ENCODE measurements around the gene CAMK2B.
A peak's percentile ranks its signal among the peaks of the same experiment; 100 is the strongest.
"Not testable (repeated sequence)": the region's sequence is repeated elsewhere in the genome, so short reads cannot be mapped to it uniquely, and the experiment has no call there.

Gene CAMK2B

DNA sequence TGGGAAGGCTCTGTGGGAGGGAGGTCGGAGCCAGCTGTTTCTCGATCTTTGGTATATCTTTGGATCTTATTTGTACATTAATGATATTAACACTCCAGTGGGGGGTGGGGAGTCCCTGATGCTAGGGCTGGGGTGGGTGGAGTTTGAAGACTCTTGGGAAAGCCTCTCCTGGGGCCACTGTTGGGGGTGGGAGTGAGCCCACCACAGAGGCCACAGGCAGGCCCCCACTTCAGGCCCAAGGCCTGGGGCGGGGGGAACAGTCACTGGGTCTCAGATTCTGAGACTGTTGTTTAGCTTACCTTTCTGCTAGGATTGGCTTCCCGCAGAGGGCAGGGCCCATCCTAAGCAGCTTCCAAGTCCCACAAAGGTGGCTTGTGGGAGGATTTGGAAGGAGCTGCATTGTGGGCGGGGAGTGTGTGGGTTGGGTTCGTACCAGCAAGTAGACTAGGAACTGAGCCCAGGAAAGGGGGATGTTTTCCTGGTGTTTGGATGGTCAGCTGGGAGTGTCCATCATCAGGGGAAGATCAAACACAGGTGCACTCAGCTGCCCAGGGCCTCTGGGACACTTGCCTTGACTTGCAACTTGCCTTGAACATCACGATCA lies 112.7 kb downstream of the CAMK2B start:
- no peak for DNase-seq

DNA sequence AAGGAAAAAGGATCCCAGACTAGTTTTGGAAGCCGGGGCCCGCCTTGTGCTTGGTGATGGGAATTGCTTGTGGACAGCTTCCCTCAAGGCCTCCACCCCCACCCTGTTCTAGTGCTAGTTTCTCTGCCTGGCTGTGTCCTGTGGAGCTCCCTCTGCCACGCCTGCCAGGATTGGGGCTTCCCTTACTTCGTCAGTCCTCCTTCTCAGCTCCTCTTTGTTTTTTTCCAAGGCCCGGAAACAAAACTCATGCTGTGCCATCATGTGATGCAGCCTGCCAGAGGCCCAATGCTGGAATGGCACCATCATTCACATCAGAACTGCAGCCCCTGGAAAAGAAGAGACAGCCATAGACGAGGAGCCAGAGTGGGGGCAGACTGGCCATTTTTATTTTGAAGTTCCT lies 113.4 kb downstream of the CAMK2B start:
- DNase-seq = no peak

GRCh38 chr7:44211126-44211675 lies 114.2 kb downstream of the CAMK2B start:
- DNase-seq = no peak

DNA sequence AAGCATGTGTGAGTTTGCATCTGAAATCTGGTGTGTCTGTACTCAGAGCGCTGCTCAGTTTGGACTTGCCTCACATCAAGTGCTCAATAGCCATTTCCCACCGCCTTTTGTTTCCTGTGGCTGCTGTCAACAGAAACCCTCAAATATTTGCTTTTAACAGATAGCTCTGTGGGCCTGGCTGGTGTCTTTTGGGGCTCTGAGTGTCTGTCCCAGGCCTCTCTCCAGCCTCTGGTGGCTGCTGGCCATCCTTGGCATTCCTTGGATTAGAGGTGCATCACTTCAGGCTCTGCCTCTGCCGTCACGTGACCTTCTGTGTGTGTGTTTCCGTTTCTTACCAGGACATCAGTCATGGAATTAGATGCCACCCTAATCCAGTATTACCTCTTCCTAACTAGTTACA lies 115.3 kb downstream of the CAMK2B start:
- no peak for DNase-seq

GRCh38 chr7:44208085-44208484 lies 117.3 kb downstream of the CAMK2B start:
- DNase-seq = no peak

- no peak for DNase-seq
Observed at GRCh38 chr7:44206008-44206407, 119.4 kb downstream of the CAMK2B start.

DNA sequence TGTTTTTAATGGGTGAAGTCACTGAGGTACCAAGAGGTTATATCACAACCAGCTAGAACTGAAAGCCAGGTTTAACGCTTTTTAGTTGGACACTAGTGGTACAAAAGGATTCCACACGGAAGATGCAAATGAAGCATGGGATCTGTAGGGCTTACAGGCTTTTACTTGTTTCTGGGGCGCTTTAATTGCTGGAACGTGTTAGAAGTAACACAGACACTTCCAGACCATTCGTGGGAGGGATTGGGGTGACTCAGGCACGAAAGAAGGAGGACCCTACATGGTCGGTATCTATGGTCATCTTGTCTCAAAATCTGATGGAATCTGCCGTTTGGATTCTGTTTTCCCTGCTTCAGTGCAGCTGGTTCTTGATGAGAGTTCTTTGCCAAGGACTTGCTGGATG lies 123.6 kb downstream of the CAMK2B start:
- no peak for DNase-seq

- DNase-seq = peak; percentile 79 to 92 (median 88)
Observed at GRCh38 chr7:44200699-44201461, 124.5 kb downstream of the CAMK2B start, which contains the start of gene YKT6. Gene YKT6 (plus strand): TSS chr7:44200978. CDS start chr7:44201136, 158 bp downstream.

- not testable (repeated sequence) for DNase-seq
Observed at GRCh38 chr7:44200163-44200562, 125.2 kb downstream of the CAMK2B start.

GRCh38 chr7:44197474-44197873 lies 127.9 kb downstream of the CAMK2B start:
- no peak for DNase-seq

- DNase-seq = no peak
Observed at GRCh38 chr7:44196450-44196872, 128.9 kb downstream of the CAMK2B start.

- no peak for DNase-seq
Observed at GRCh38 chr7:44195889-44196288, 129.5 kb downstream of the CAMK2B start.

DNA sequence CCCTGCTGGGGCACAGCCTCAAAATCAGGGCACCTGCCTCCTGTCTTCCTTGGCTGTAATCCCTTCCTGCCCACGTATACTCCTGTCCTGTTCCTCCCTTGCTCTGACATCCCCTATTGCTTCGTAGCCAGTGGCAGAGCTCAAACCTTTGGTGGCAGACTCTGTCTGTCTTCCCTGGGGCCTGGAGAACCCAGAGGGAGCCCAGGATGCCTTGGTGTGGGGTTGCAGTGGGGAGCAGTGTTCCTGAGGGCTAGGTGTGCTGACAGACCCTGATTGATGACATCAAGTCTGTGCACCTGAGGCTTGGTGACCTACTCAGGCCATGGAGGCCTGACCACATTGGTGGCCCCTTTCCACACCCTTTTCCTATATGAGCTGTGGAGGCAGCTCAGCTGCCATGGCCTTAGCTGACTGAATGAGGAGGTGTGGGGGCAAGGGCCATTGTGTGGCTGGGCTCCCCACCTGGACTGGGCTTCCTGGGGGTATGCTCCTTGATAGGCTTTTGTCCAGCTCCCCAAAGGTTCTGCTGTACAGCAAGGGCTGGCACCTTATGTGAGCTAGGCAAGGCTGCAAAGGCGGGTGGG lies 130.7 kb downstream of the CAMK2B start:
- no peak for DNase-seq

- DNase-seq = no peak
Observed at GRCh38 chr7:44194069-44194468, 131.3 kb downstream of the CAMK2B start.

DNA sequence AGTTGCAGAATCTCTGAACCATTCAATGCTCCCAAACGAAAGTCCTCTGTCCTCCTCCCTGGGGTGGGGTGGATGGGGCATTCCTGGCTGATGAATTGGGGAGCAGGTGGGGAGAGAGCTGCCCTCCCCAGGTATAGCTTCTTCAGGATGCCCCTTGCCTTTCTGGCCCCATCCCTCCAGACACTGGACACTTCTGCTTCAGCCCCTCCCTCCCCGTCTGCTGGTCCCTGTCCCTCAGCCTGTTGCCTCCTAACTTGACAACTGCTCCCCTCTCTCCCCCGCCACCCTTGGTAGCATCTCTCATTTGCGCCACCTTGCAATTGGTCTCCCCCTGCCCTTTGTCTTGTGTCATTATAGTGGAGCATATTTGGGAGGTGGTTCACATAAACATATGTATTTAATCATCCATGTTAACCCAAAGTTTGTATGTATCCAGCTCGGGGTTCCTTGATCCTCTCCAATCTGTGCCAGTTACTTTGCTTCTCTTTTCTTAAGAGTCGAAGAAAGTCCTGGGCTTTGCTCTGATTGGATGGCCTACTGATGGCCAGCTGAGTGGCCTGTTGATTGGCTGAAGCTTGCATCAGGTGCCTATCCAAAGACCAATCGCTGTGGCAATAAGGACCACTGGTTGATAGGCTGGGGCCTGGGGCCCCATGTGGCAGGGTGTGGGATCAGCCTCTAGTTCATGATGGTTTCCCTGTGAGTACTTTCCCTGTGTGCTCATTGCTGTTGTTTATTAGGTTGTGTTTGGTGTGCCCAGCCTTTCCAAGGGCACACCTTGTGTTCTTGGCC lies 132.2 kb downstream of the CAMK2B start:
- DNase-seq = no peak

DNA sequence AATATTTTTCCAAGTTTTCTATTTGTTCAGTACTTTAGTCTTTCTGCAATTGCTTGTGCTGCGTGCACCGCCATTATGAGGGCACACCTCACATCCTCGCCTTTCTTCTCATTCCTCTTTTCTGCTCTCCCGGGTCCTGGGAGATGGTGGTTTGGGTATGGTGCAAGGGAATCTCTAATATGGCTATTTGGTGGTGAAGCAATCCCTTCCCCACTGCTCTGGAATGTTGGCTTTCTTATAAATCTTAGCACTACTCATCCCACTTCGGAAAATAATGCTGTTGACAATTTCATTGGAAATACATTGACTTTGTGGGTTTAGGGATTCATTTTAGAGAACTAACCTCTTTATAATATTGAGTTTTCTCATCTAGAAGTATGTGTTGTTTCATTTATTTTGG lies 134.2 kb downstream of the CAMK2B start:
- DNase-seq = no peak

- no peak for DNase-seq
Observed at GRCh38 chr7:44189993-44190872, 135.2 kb downstream of the CAMK2B start.

DNA sequence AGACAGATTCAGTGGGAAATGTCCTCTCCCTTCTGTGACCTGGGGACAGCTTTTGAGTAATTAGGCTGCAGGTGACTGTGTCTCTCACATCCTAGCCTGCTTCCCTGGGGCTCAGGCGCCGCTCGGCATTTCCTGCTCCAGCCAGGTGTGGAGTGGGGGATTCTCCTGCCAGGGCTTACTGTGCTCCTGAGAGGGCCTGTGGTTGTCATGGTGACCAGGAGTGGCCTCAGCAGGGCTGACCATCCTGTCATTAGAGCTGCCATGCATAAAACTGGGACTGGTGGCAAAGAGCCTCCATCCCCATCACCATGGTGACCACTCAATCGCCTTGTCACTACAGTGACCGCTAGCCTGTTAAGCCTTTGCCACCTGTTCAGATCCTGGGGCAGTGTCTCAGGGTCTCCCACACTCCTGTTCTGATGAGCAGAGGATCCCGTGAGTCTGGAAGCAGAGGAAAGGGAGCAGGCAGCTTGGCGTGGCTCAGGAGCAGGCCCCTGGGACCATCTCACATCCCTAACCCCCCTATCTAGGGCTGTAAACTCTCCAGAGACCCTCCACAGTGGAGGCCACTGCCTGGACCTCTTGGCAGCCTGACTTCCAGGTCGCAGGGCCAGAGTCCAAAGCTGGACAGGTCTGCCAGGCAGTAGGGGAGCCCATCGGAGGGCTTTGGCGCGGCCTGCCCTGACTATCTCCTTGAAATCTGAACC lies 136.0 kb downstream of the CAMK2B start, which contains the start of gene GCK:
Gene GCK (minus strand): TSS at position 154 of the 707 bp plus-strand sequence. CDS start 486 bp downstream, outside the sequence.
- DNase-seq = no peak

DNA sequence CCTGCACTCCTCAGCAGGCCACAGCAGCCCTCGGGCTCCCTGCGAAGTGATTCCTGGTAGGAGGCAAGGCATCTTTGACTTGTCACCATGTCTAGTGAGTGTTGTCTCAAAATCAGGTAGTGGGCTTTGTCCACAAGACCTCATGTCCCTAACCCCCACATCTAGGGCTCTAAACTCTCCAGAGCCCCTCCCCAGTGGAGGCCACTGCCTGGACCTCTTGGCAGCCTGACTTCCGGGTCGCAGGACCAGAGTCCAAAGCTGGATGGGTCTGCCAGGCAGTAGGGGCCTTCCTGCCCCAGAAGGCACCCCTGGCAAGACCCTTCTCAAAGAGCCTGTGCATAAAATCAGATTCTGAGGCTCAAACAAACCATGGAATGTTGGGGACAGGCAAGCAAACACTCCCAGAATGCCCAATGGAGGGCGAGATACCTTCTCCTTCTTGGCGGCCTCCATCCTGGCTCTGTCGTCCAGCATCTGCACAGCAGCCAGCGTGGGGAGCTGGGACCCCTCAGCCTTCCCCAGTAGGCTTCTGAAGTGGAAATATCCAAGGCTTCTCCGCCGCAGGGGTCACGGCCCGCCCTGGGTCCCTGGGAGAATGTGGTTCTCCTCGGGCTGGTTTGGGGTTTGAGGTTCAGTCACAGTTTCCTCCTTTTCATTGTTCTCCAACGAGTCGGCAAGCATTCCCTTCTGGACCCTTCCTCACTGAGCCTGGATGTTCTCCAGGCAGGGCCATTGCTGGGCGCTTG lies 136.7 kb downstream of the CAMK2B start:
- DNase-seq = no peak
